ENCODE results near the gene MUC12.

GRCh38 chr7:100962537-100962936 lies 6.8 kb upstream of the MUC12 start:
- TF ChIP-seq CTCF (IDR thresholded peaks at IDR 0.05; ENCODE audit: low read depth, low read length, missing input control) (no peak), REST (IDR thresholded peaks at IDR 0.05) (no peak), YY1 (IDR thresholded peaks at IDR 0.05) (no peak), GABPA (IDR thresholded peaks at IDR 0.05 in 1 of 2, conservative IDR thresholded peaks at IDR 0.05 in 1 of 2) (no peak), TAF1 (conservative IDR thresholded peaks at IDR 0.05) (no peak), SP1 (IDR thresholded peaks at IDR 0.05) (no peak), MAX (IDR thresholded peaks at IDR 0.05) (no peak)

All from liver (tissue), 3 donors.